Loucy (cell line): ENCODE data around the gene OBP2A.

Experiments
- CTCF ChIP-seq: fragments of 200-600 bp; sonication (generic); conservative IDR thresholded peaks from 2 replicates; pipeline ENCODE4 v1.5.1; 2014; ENCODE audit warnings: mild to moderate bottlenecking, antibody characterized with exemption, low read length
- EZH2phosphoT487 ChIP-seq: fragments of 200-600 bp; IDR thresholded peaks from 2 replicates; pipeline ENCODE4 v1.6.1; 2018; ENCODE audit warnings: antibody characterized with exemption, mild to moderate bottlenecking, moderate library complexity, borderline replicate concordance

- no peak for TF ChIP-seq CTCF
- TF ChIP-seq EZH2phosphoT487, result no peak
Measured at GRCh38 chr9:135568026-135568425, 22.1 kb downstream of the OBP2A start.
